Trophoblast cell (in vitro differentiated cells and primary cell): Measurements from ENCODE around the gene SLC6A2.
A peak's percentile ranks its signal among the peaks of the same experiment; 100 is the strongest.

Experiments used
- DNase-seq, 2 donors: peaks; one replicate each; pipeline ENCODE4 v3.0.0-alpha.2; 2016
- H2AFZ ChIP-seq: 2 replicates; pipeline ENCODE4 v1.6.1; 2013; ENCODE audit warnings: low read length, moderate library complexity, mild to moderate bottlenecking; ENCODE audit not compliant: insufficient read depth, poor library complexity
- H2AK5ac ChIP-seq: 2 replicates; pipeline ENCODE4 v1.6.1; 2013; ENCODE audit warnings: mild to moderate bottlenecking, low read length
- H2BK120ac ChIP-seq: 2 replicates; pipeline ENCODE4 v1.6.1; 2013; ENCODE audit warnings: low read length, mild to moderate bottlenecking, moderate library complexity; ENCODE audit not compliant: insufficient read depth, poor library complexity
- H2BK12ac ChIP-seq: 2 replicates; pipeline ENCODE4 v1.6.1; 2013; ENCODE audit warnings: mild to moderate bottlenecking, low read length, moderate library complexity
- H2BK5ac ChIP-seq: 2 replicates; pipeline ENCODE4 v1.6.1; 2013; ENCODE audit warnings: low read length, low read depth, moderate library complexity, mild to moderate bottlenecking; ENCODE audit not compliant: poor library complexity
- H3K14ac ChIP-seq: 2 replicates; pipeline ENCODE4 v1.6.1; 2013; ENCODE audit warnings: mild to moderate bottlenecking, low read length
- H3K18ac ChIP-seq: 2 replicates; pipeline ENCODE4 v1.6.1; 2013; ENCODE audit warnings: mild to moderate bottlenecking, low read length
- H3K23ac ChIP-seq: 2 replicates; pipeline ENCODE4 v1.6.1; 2013; ENCODE audit warnings: low read length
- H3K27ac ChIP-seq: 2 replicates; pipeline ENCODE4 v1.5.1; 2013; ENCODE audit warnings: low read depth, mild to moderate bottlenecking, inconsistent platforms, low read length, moderate library complexity
- H3K27me3 ChIP-seq: 2 replicates; pipeline ENCODE4 v1.6.1; 2013; ENCODE audit warnings: inconsistent platforms, mild to moderate bottlenecking, low read length, moderate library complexity; ENCODE audit not compliant: insufficient read depth
- H3K36me3 ChIP-seq, 2 experiments: 1 replicate in 1 of 2; 2 replicates in 1 of 2; pipeline ENCODE4 v1.6.1; 2013; ENCODE audit warnings: low read length in 2 of 2, mild to moderate bottlenecking in 2 of 2, moderate library complexity in 1 of 2; ENCODE audit not compliant: insufficient read depth in 2 of 2, control insufficient read depth in 1 of 2
- H3K4ac ChIP-seq: 2 replicates; pipeline ENCODE4 v1.6.1; 2013; ENCODE audit warnings: low read depth, mild to moderate bottlenecking, low read length, moderate library complexity
- H3K4me1 ChIP-seq, 2 experiments: 1 replicate in 1 of 2; 2 replicates in 1 of 2; pipeline ENCODE4 v1.6.1; 2013; ENCODE audit warnings: low read length in 2 of 2, mild to moderate bottlenecking in 2 of 2, moderate library complexity in 1 of 2; ENCODE audit not compliant: insufficient read depth in 2 of 2, control insufficient read depth in 1 of 2
- H3K4me2 ChIP-seq: 2 replicates; pipeline ENCODE4 v1.6.1; 2013; ENCODE audit warnings: inconsistent platforms, mild to moderate bottlenecking, low read length, moderate library complexity
- H3K4me3 ChIP-seq: 2 replicates; pipeline ENCODE4 v1.5.1; 2013; ENCODE audit warnings: mild to moderate bottlenecking, low read depth, low read length, inconsistent platforms
- H3K79me1 ChIP-seq: one replicate; pipeline ENCODE4 v1.6.1; 2013; ENCODE audit warnings: low read length
- H3K79me2 ChIP-seq: 2 replicates; pipeline ENCODE4 v1.6.1; 2013; ENCODE audit warnings: low read length, mild to moderate bottlenecking; ENCODE audit not compliant: control insufficient read depth, insufficient read depth, poor library complexity
- H3K9ac ChIP-seq: 2 replicates; pipeline ENCODE4 v1.6.1; 2013; ENCODE audit warnings: mild to moderate bottlenecking, low read length
- H3K9me3 ChIP-seq: 2 replicates; pipeline ENCODE4 v1.6.1; 2013; ENCODE audit warnings: low read depth, mild to moderate bottlenecking, control low read depth, inconsistent platforms, low read length; ENCODE audit not compliant: insufficient read depth
- H4K12ac ChIP-seq: 2 replicates; pipeline ENCODE4 v1.6.1; 2013; ENCODE audit warnings: low read depth, mild to moderate bottlenecking, low read length, moderate library complexity
- H4K8ac ChIP-seq: 2 replicates; pipeline ENCODE4 v1.6.1; 2013; ENCODE audit warnings: low read depth, mild to moderate bottlenecking, low read length, moderate library complexity
- H4K91ac ChIP-seq: one replicate; pipeline ENCODE4 v1.6.1; 2013; ENCODE audit warnings: low read depth, mild to moderate bottlenecking, low read length, moderate library complexity
- whole genome bisulfite sequencing: extraction: QIAGEN DNeasy Blood & Tissue Kit; methylation state at CpG from one replicate; pipeline ENCODE4 v1.1.7; 2013; ENCODE audit warnings: missing lambda C conversion rate; ENCODE audit not compliant: insufficient read length, insufficient coverage; ENCODE audit errors: extremely low coverage; 5-methylcytosine and 5-hydroxymethylcytosine counted together

SLC6A2 gene

DNA sequence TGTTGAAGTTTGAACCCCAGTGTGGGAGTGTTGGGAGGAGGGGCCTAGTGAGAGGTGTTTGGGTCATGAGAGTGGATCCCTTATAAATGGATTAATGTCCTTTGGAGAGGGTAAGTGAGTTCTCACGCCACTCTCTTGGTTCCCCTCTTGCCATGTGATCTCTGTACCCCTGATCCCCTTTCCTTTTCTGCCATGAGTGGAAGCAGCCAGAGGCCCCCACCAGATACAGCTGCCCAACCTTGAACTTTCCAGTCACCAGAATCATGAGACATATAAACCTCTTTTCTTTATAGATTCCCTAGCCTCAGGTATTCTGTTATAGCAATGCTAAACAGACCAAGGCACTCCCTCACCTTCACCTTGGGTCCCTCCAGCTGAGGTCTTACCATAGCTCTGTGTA is 7.4 kb downstream of the SLC6A2 start:
- Histone ChIP-seq H3K14ac (peak overlapping the region; percentile 17), H3K9ac (no peak overlapping the region), H2AK5ac (no peak overlapping the region), H3K4ac (no peak overlapping the region), H2BK5ac (peak overlapping the region; percentile 53), H3K36me3 (no peaks in the 10 kb centered on the region), H2BK12ac (peak overlapping the region; percentile 53), H3K27ac (peak overlapping the region; percentile 72), H3K18ac (no peak overlapping the region), H3K27me3 (no peaks in the 10 kb centered on the region), H3K79me2 (no peaks in the 10 kb centered on the region), H3K79me1 (peaks cover 20% of the 10 kb centered on the region), H3K4me1 (peaks cover 29 to 38% of the 10 kb centered on the region in 2 experiments), H3K4me2 (peak overlapping the region; percentile 6), H4K8ac (no peak overlapping the region), H3K4me3 (no peak overlapping the region), H2BK120ac (peak overlapping the region; percentile 34), H3K23ac (no peak overlapping the region), H3K9me3 (peaks cover 2% of the 10 kb centered on the region), H4K91ac (peak overlapping the region; percentile 65), H4K12ac (no peak overlapping the region), H2AFZ (no peak overlapping the region)
- no peak for DNase-seq
- WGBS, result no CpG with 5 or more reads among the region's 1 CpG

DNA sequence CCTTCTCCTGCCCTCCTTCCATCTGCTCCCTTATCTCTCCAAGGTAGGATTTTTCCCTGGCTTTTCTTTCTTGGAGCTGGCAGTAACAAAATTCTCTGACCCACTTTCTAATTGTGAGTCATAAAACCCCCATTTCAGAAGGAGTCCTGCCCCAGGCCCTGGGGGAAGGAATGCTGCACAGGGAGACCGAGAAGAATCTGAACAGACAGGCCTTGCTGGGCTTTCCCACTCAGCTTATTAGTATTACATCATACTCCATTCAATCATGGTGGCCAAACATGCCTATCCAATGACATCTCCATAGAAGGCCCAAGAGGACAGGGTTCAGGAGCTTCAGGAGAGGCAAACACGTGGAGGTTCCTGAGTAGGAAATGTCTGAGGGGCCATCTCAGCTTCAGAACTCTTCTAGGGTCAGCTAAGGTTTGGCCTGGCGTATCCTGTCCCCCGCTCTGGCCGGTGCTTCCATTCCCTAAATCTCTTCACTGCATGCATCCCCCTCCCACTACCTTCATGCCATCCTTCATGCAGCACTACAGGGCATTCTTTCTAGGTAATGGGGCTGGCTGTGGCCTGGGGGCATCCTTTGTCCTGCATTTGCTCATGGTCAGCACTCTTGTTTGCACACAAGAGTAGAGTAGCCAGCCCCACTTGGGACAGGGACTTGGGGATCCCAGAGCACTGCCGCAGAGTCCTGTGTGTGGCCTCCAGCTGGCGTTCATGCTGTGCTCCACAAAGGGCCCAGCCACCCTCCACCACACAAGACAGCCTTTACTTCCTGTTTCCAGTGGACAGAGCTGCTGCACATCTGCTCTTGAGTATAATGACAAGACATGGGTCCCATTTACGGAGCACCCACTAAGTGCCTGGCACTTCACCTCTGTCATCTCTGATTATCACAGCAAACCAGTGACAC is 8.2 kb downstream of the SLC6A2 start:
- no peak overlapping the region for H4K12ac ChIP-seq
- H3K18ac ChIP-seq, result peak overlapping the region; percentile 69
- H2BK12ac ChIP-seq, result peak overlapping the region; percentile 70
- H2BK5ac ChIP-seq, result peak overlapping the region; percentile 11
- no peak overlapping the region for H3K23ac ChIP-seq
- no peak overlapping the region for H3K4me3 ChIP-seq
- H3K36me3 ChIP-seq, result no peaks in the 10 kb centered on the region
- H3K14ac ChIP-seq, result peak overlapping the region; percentile 32
- peaks cover 2% of the 10 kb centered on the region for H3K9me3 ChIP-seq
- H2BK120ac ChIP-seq, result peak overlapping the region; percentile 74
- peak overlapping the region; percentile 31 for H4K8ac ChIP-seq
- no peak overlapping the region for H2AFZ ChIP-seq
- peak overlapping the region; percentile 85 for H3K27ac ChIP-seq
- H4K91ac ChIP-seq, result peak overlapping the region; percentile 84
- H3K79me2 ChIP-seq, result no peaks in the 10 kb centered on the region
- H3K4me2 ChIP-seq, result peak overlapping the region; percentile 18
- peaks cover 18% of the 10 kb centered on the region for H3K79me1 ChIP-seq
- DNase-seq, result peak; percentile 99
- H3K9ac ChIP-seq, result no peak overlapping the region
- no CpG with 5 or more reads among the region's 8 CpGs for WGBS
- peaks cover 34 to 43% of the 10 kb centered on the region in 2 experiments for H3K4me1 ChIP-seq
- no peaks in the 10 kb centered on the region for H3K27me3 ChIP-seq
- peak overlapping the region; percentile 14 for H3K4ac ChIP-seq
- H2AK5ac ChIP-seq, result peak overlapping the region; percentile 17

- Histone ChIP-seq H3K36me3 (no peaks in the 10 kb centered on the region), H2BK12ac (peak overlapping the region; percentile 70), H4K91ac (peak overlapping the region; percentile 84), H3K79me2 (no peaks in the 10 kb centered on the region), H3K79me1 (peaks cover 18% of the 10 kb centered on the region), H3K23ac (no peak overlapping the region), H2BK120ac (peak overlapping the region; percentile 18), H3K18ac (peak overlapping the region; percentile 40), H3K4me3 (no peak overlapping the region), H3K9me3 (peaks cover 2% of the 10 kb centered on the region), H3K9ac (no peak overlapping the region), H2AFZ (no peak overlapping the region), H4K8ac (no peak overlapping the region), H2AK5ac (peak overlapping the region; percentile 46), H3K27me3 (no peaks in the 10 kb centered on the region), H3K27ac (no peak overlapping the region), H2BK5ac (peak overlapping the region; percentile 8), H3K4me2 (no peak overlapping the region), H4K12ac (no peak overlapping the region), H3K4ac (no peak overlapping the region), H3K14ac (peak overlapping the region; percentile 45), H3K4me1 (peaks cover 34 to 43% of the 10 kb centered on the region in 2 experiments)
- DNase-seq, result peak; percentile 80 to 83
- WGBS, result no CpG with 5 or more reads among the region's 7 CpGs
Measured at GRCh38 chr16:55664786-55665407, 9.1 kb downstream of the SLC6A2 start.

DNA sequence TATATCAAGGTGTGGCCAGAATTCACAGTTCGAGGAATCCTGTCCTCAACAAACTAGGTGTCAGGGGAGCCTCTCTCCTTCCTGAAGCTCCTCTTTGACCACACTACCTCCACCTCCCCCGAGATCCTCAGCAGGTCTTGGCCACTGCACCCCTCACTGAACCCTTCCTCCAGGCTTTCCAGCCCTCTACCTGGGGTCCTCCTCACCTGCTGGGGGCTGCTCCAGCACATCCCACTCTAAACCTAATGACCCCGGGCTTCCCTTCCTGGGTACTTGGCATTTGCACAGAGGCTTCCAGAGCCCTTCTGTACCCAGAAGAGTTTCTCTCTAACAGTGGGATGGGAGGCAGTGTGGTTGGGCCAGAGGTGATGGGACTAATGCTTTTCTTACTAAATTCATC is 9.7 kb downstream of the SLC6A2 start:
- Histone ChIP-seq H3K27me3 (no peaks in the 10 kb centered on the region), H3K27ac (no peak overlapping the region), H3K79me1 (peaks cover 18% of the 10 kb centered on the region), H3K4me2 (no peak overlapping the region), H4K8ac (no peak overlapping the region), H3K23ac (no peak overlapping the region), H2AFZ (no peak overlapping the region), H2BK5ac (no peak overlapping the region), H3K4ac (no peak overlapping the region), H3K9ac (no peak overlapping the region), H3K18ac (no peak overlapping the region), H3K4me3 (no peak overlapping the region), H4K91ac (no peak overlapping the region), H3K14ac (no peak overlapping the region), H2BK12ac (no peak overlapping the region), H3K9me3 (peaks cover 2% of the 10 kb centered on the region), H3K79me2 (no peaks in the 10 kb centered on the region), H2BK120ac (no peak overlapping the region), H3K4me1 (peaks cover 29 to 41% of the 10 kb centered on the region in 2 experiments), H3K36me3 (no peaks in the 10 kb centered on the region), H2AK5ac (no peak overlapping the region), H4K12ac (no peak overlapping the region)
- no peak for DNase-seq
- WGBS, result no CpG with 5 or more reads among the region's 3 CpGs
